ENCODE results near the gene CSNK1G2.

The CSNK1G2 gene

DNA sequence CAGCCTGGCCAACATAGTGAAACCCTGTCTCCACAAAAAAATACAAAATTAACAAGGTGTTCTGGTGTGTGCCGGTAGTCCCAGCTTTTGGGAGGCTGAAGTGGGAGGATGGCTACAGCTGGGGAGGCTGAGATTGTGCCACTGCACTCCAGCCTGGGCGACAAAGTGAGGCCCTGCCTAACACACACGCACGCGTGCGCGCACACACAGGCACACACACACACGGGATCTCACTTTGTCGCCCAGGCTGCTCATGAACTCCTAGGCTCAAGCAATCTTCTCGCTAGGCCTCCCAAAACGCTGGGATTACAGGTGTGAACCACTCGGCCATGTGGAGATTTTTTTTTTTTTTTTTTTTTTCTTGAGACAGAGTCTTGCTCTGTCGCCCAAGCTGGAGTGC lies 77.8 kb downstream of the CSNK1G2 start:
- DNase-seq (ENCODE audit: low read depth): no peak

DNA sequence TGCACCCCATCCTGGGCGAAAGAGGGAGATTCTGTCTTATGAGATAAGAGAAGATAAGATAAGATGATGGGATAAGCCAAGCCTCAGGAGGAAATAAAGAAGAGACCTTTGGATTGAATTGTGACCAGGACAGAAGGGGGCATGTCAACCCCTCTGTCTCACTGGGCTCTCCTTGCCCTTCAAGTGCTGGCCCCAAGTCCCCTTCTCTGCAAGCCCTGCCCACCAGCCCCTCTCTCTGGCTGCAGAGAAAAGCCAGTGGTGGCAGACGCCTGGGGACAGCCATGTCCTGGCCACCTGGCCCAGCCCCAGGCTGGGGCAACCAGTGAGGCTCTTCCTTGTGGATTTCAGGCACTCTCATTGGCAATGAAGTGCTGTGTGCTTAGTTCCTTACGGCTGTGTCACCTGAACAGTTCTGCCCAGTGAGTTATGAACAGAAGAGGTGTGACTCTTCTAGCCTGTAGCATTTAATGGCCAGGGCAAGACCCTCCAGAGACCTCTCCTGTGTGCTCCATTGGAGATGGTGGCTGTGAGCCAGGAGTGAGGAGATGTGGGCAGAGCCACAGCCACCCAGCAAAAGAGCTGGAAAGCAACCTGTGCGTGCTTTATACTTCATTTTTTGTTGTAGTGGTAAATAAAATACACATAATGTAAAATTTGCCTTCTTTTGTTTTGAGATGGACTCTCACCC lies 80.6 kb downstream of the CSNK1G2 start:
- no peak for DNase-seq (ENCODE audit: low read depth)

DNA sequence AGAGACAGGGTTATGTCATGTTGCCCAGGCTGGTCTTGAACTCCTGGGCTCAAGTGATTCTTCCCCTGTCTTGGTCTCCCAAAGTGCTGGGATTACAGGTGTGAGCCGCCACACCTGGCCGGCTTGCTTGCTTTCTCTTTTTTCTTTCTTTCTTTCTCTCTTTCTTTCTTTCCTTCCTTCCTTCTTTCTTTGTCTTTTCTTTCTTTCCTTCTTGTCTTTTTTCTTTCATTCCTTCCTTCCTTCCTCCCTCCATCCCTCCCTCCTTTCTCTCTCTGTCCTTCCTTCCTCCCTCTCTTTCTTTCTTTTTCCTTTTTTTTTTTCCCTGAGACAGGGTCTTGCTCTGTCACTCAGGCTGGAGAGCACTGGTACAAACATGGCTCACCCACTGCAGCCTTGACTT lies 81.3 kb downstream of the CSNK1G2 start:
- no peak for DNase-seq (ENCODE audit: low read depth)

- DNase-seq (ENCODE audit: low read depth): no peak
Observed at GRCh38 chr19:2026770-2027169, 85.8 kb downstream of the CSNK1G2 start.

DNA sequence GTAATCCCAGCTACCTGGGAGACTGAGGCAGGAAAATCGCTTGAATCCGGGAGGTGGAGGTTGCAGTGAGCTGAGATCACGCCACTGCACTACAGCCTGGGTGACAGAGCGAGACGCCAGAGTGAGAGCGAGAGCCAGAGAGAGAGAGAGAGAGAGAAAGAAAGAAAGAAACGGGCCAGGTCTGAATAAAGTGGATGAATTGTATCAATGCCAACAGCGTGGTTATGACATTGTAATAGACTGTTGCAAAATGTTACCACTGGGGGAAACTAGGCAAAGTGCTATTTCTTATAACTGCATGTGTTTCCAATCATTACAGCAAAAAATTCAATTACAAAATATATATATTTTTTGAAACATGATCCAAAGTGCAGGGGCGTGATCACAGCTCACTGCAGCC lies 86.4 kb downstream of the CSNK1G2 start:
- no peak for DNase-seq (ENCODE audit: low read depth)

Measured in stimulated activated CD8-positive, alpha-beta memory T cell treated with anti-CD3 and anti-CD28 coated beads, Interleukin-12 subunit alpha, Interleukin-12 subunit beta, amount 100 ng/mL, for 4 hours (primary cell).